NT2/D1 (cell line): Measurements from ENCODE around the gene FGF1.

Experiments
- DNase-seq: peaks from one replicate; pipeline ENCODE4 v3.0.0-alpha.2; 2011; ENCODE audit warnings: low read depth, low spot score
- H3K27me3 ChIP-seq: 2 replicates; pipeline ENCODE4 v1.6.0; 2011; ENCODE audit warnings: mild to moderate bottlenecking; ENCODE audit not compliant: insufficient read length, insufficient read depth
- H3K36me3 ChIP-seq: 2 replicates; pipeline ENCODE4 v1.6.1; 2011; ENCODE audit warnings: mild to moderate bottlenecking, low read length, mixed read lengths; ENCODE audit not compliant: insufficient read depth, insufficient read length
- H3K4me1 ChIP-seq: 2 replicates; pipeline ENCODE4 v1.5.1; 2011; ENCODE audit not compliant: insufficient read depth, insufficient read length
- H3K4me3 ChIP-seq: 2 replicates; pipeline ENCODE4 v1.5.1; 2011; ENCODE audit warnings: low read depth; ENCODE audit not compliant: insufficient read length
- H3K9ac ChIP-seq: 2 replicates; pipeline ENCODE4 v1.6.0; 2011; ENCODE audit warnings: low read depth; ENCODE audit not compliant: insufficient read length
- H3K9me3 ChIP-seq: 2 replicates; pipeline ENCODE4 v1.5.1; 2011; ENCODE audit warnings: mild to moderate bottlenecking, low read length; ENCODE audit not compliant: insufficient read depth
- SUZ12 ChIP-seq: IDR thresholded peaks from 2 replicates; pipeline ENCODE4 v1.6.1; 2011; ENCODE audit not compliant: insufficient read length, insufficient read depth; ENCODE audit errors: extremely low read depth
- YY1 ChIP-seq: IDR thresholded peaks from 2 replicates; pipeline ENCODE4 v1.6.1; 2011; ENCODE audit not compliant: insufficient read length, insufficient read depth
- ZNF274 ChIP-seq: IDR thresholded peaks from 2 replicates; pipeline ENCODE4 v1.6.1; 2011; ENCODE audit warnings: mild to moderate bottlenecking, low read depth, low read length

The FGF1 gene

GRCh38 chr5:142544071-142544753, 141.7 kb downstream of the FGF1 start:
- Histone ChIP-seq H3K9me3 (no peaks in the 10 kb centered on the region), H3K4me3 (no peak overlapping the region), H3K9ac (no peak overlapping the region), H3K36me3 (no peaks in the 10 kb centered on the region), H3K27me3 (no peaks in the 10 kb centered on the region), H3K4me1 (peaks cover 4% of the 10 kb centered on the region)
- no peak for DNase-seq
- no peak for TF ChIP-seq YY1
- TF ChIP-seq SUZ12 = no peak
- TF ChIP-seq ZNF274 = no peak

- TF ChIP-seq SUZ12 = no peak
- TF ChIP-seq YY1 = no peak
- no peak for TF ChIP-seq ZNF274
- no peaks in the 10 kb centered on the region for H3K9me3 ChIP-seq
- no peak overlapping the region for H3K4me3 ChIP-seq
- H3K9ac ChIP-seq = no peak overlapping the region
- H3K36me3 ChIP-seq = no peaks in the 10 kb centered on the region
- no peak for DNase-seq
- H3K4me1 ChIP-seq = peaks cover 4% of the 10 kb centered on the region
- H3K27me3 ChIP-seq = no peaks in the 10 kb centered on the region
Measured at GRCh38 chr5:142542906-142543305, 143.0 kb downstream of the FGF1 start.
